Osteoblast (primary cell): ENCODE data around the gene PHACTR4. TPM values are rescaled to one million over a fixed set of nuclear protein-coding genes. Genes with fewer than 3 reads are reported as not detected.

Experiments used
- DNase-seq: peaks from one replicate; pipeline ENCODE4 v3.0.0; 2011; ENCODE audit warnings: low spot score, mixed read lengths; ENCODE audit not compliant: insufficient read length; ENCODE audit errors: missing footprints
- H2AFZ ChIP-seq: 2 replicates; pipeline ENCODE4 v1.6.0; 2011; ENCODE audit warnings: mild to moderate bottlenecking, low read length
- H3K27ac ChIP-seq: 2 replicates; pipeline ENCODE4 v1.5.1; 2011; ENCODE audit warnings: mild to moderate bottlenecking, low read depth, low read length, moderate library complexity
- H3K27me3 ChIP-seq: 2 replicates; pipeline ENCODE4 v1.6.0; 2012; ENCODE audit warnings: mild to moderate bottlenecking, control low read depth, inconsistent platforms, low read length, moderate library complexity; ENCODE audit not compliant: insufficient read depth
- H3K36me3 ChIP-seq: 2 replicates; pipeline ENCODE4 v1.5.1; 2011; ENCODE audit warnings: mild to moderate bottlenecking, low read length, control low read depth, moderate library complexity; ENCODE audit not compliant: insufficient read depth
- H3K4me1 ChIP-seq: 2 replicates; pipeline ENCODE4 v1.5.1; 2011; ENCODE audit warnings: mild to moderate bottlenecking, low read length, control low read depth, moderate library complexity; ENCODE audit not compliant: insufficient read depth
- H3K4me2 ChIP-seq: 2 replicates; pipeline ENCODE4 v1.6.0; 2011; ENCODE audit warnings: mild to moderate bottlenecking, low read length; ENCODE audit not compliant: insufficient read depth
- H3K4me3 ChIP-seq: fragments of 200-600 bp; sonication (generic); 3 replicates; pipeline ENCODE4 v1.5.1; 2012; ENCODE audit warnings: mild to moderate bottlenecking, low read length, inconsistent platforms; ENCODE audit not compliant: insufficient read depth
- H3K79me2 ChIP-seq: 2 replicates; pipeline ENCODE4 v1.6.0; 2012; ENCODE audit warnings: mild to moderate bottlenecking, low read length, control low read depth, inconsistent platforms; ENCODE audit not compliant: insufficient read depth
- H3K9me3 ChIP-seq: 2 replicates; pipeline ENCODE4 v1.5.1; 2011; ENCODE audit warnings: low read depth, low read length, control low read depth
- H4K20me1 ChIP-seq: 2 replicates; pipeline ENCODE4 v1.6.0; 2012; ENCODE audit warnings: mild to moderate bottlenecking, low read length, control low read depth; ENCODE audit not compliant: insufficient read depth
- total RNA-seq: library from RNA; depleted of rRNA; stranded (reverse); fragments of >200 nt; gene quantifications from 2 replicates; pipeline ENCODE4 v1.2.3, GENCODE V29; 2012
- TF ChIP-seq, protein P1 (sequence below): IDR thresholded peaks from 2 replicates; pipeline ENCODE4 v1.5.1; 2011; ENCODE audit warnings: mild to moderate bottlenecking, low read depth, low read length, moderate library complexity; ENCODE audit errors: extremely low read depth

PHACTR4 gene
- total RNA-seq, 1 donor, result 12.7 TPM

DNA sequence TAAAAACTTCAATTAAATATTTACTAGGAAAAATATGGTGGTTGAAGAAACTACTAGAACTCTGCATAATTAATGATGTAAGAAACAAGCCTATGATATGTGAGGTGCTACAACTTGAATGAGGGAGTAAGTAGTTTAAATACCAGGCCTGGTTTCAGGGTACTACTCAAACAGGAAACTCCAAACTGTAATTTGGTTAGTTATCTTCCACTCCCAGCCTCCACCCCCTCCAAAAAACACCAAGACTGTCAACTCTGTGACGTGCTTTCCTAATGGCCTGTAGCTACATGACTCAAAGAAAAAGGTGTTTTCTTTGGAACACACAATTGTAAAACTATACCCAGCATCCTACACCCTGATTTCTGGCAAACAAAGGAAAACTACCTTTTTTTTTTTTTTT is 80.4 kb downstream of the PHACTR4 start:
- Histone ChIP-seq H3K4me3 (no peak overlapping the region), H2AFZ (no peak overlapping the region), H3K36me3 (peaks cover 4% of the 10 kb centered on the region), H3K27me3 (no peaks in the 10 kb centered on the region), H3K27ac (peak overlapping the region; percentile 3), H3K4me1 (peaks cover 11% of the 10 kb centered on the region), H4K20me1 (peaks cover 2% of the 10 kb centered on the region), H3K9me3 (no peaks in the 10 kb centered on the region), H3K4me2 (no peak overlapping the region), H3K79me2 (peaks cover 36% of the 10 kb centered on the region)
- TF ChIP-seq, protein P1, sequence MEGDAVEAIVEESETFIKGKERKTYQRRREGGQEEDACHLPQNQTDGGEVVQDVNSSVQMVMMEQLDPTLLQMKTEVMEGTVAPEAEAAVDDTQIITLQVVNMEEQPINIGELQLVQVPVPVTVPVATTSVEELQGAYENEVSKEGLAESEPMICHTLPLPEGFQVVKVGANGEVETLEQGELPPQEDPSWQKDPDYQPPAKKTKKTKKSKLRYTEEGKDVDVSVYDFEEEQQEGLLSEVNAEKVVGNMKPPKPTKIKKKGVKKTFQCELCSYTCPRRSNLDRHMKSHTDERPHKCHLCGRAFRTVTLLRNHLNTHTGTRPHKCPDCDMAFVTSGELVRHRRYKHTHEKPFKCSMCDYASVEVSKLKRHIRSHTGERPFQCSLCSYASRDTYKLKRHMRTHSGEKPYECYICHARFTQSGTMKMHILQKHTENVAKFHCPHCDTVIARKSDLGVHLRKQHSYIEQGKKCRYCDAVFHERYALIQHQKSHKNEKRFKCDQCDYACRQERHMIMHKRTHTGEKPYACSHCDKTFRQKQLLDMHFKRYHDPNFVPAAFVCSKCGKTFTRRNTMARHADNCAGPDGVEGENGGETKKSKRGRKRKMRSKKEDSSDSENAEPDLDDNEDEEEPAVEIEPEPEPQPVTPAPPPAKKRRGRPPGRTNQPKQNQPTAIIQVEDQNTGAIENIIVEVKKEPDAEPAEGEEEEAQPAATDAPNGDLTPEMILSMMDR, result no peak
- DNase-seq, result peak; percentile 89

DNA sequence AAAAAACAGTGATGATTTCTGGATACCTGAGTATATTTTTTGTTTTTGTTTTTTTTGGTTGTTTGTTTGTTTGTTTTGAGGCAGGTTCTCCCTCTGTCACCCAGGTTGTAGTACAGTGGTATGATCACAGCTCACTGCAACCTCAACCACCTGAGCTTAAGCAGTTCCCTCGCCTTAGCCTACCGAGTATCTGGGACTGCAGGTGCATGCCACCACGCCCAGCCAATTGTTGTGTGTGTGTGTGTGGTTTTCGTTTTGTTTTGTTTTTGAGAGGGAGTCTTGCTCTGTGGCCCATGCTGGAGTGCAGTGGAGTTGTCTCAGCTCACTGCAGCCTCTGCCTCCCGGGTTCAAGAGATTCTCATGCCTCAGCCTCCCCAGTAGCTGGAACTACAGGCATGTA is 81.0 kb downstream of the PHACTR4 start:
- H3K36me3 ChIP-seq, result peaks cover 4% of the 10 kb centered on the region
- peaks cover 2% of the 10 kb centered on the region for H4K20me1 ChIP-seq
- H3K4me3 ChIP-seq, result no peak overlapping the region
- TF ChIP-seq, protein P1, result no peak
- H3K4me2 ChIP-seq, result no peak overlapping the region
- H3K27ac ChIP-seq, result peak overlapping the region; percentile 3
- peaks cover 35% of the 10 kb centered on the region for H3K79me2 ChIP-seq
- H3K9me3 ChIP-seq, result no peaks in the 10 kb centered on the region
- H3K27me3 ChIP-seq, result no peaks in the 10 kb centered on the region
- H2AFZ ChIP-seq, result no peak overlapping the region
- no peak for DNase-seq
- H3K4me1 ChIP-seq, result peaks cover 14% of the 10 kb centered on the region

DNA sequence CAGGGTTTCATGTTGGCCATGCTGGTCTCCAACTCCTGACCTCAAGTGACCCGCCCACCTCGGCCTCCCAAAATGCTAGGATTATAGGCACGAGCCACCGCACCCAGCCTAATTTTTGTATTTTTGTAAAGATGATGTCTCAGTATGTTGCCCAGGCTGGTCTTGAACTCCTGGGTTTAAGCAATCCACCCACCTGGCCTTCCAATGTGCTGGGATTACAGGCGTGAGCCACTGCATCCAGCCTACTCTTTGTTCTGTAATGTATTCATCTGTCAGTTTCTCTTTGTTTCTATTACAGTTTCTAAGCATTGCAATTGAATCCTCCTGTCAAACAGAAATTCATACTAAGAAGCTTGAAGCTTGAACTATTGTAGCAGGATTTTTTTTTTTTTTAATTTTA is 81.5 kb downstream of the PHACTR4 start:
- DNase-seq, result no peak
- H3K79me2 ChIP-seq, result peaks cover 33% of the 10 kb centered on the region
- TF ChIP-seq, protein P1, result no peak
- no peak overlapping the region for H3K4me3 ChIP-seq
- H3K27ac ChIP-seq, result no peak overlapping the region
- peaks cover 4% of the 10 kb centered on the region for H3K36me3 ChIP-seq
- no peaks in the 10 kb centered on the region for H3K9me3 ChIP-seq
- peaks cover 18% of the 10 kb centered on the region for H3K4me1 ChIP-seq
- H4K20me1 ChIP-seq, result peaks cover 2% of the 10 kb centered on the region
- no peak overlapping the region for H3K4me2 ChIP-seq
- no peaks in the 10 kb centered on the region for H3K27me3 ChIP-seq
- H2AFZ ChIP-seq, result no peak overlapping the region

DNA sequence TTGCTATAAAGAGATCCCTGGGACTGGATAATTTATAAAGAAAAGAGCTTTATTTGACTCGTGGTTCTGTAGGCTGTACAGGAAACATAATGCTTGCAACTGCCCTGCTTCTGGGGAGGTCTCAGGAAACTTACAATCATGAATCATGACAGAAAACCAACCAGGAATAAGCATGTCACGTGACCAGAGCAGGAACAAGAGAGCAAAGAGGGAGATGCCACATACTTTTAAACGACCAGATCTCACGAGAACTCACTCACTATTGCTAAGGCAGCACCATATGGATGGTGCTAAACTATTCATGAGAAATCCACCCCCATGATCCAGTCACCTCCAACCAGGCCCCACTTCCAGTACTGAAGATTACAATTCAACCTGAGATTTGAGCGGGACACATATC is 86.5 kb downstream of the PHACTR4 start:
- TF ChIP-seq, protein P1, result no peak
- Histone ChIP-seq H3K79me2 (peaks cover 30% of the 10 kb centered on the region), H3K4me2 (peak overlapping the region; percentile 56)

More for the DNA sequence above, 86.5 kb downstream of the PHACTR4 start:
- Histone ChIP-seq H3K4me3 (no peak overlapping the region), H3K36me3 (peaks cover 13% of the 10 kb centered on the region), H3K27me3 (no peaks in the 10 kb centered on the region), H2AFZ (peak overlapping the region; percentile 40), H3K27ac (peak overlapping the region; percentile 58), H3K9me3 (no peaks in the 10 kb centered on the region), H3K4me1 (peaks cover 20% of the 10 kb centered on the region), H4K20me1 (no peaks in the 10 kb centered on the region)
- no peak for DNase-seq
